Measurements from ENCODE around the gene ZDHHC12. TPM values are rescaled to one million over a fixed set of nuclear protein-coding genes. Genes with fewer than 3 reads are reported as not detected.
A peak's percentile ranks its signal among the peaks of the same experiment; 100 is the strongest.
"Not testable (repeated sequence)": the region's sequence is repeated elsewhere in the genome, so short reads cannot be mapped to it uniquely, and the experiment has no call there.

The ZDHHC12 gene
- total RNA-seq, 2 donors from 2014 or later = 50.5 to 59.6 TPM

- WGBS, 2 experiments (ENCODE audit: insufficient coverage in 1 of 2, insufficient read length in 1 of 2) = 86 to 90% methylated on average over 10 of the region's 10 CpGs
- Histone ChIP-seq H3K36me3 (ENCODE audit: control insufficient read depth, insufficient read depth, low read length) (peaks cover 16% of the 10 kb centered on the region), H3K27me3 (ENCODE audit: control insufficient read depth, insufficient read depth, low read length, poor library complexity, severe bottlenecking) (no peaks in the 10 kb centered on the region), H3K4me3 (ENCODE audit: low read length) (no peak overlapping the region), H3K9me3 (ENCODE audit: control insufficient read depth, low read length) (no peaks in the 10 kb centered on the region), H3K9ac (ENCODE audit: extremely low read depth, low read length, poor library complexity, severe bottlenecking) (no peak overlapping the region), H3K4me1 (ENCODE audit: control insufficient read depth, insufficient read depth, low read length) (no peaks in the 10 kb centered on the region), H3K27ac (ENCODE audit: low read depth, low read length) (no peak overlapping the region)
- H3K9me3 Mint-ChIP-seq = no peaks in the 10 kb centered on the region
- peak overlapping the region; percentile 78 for H3K4me3 Mint-ChIP-seq
- H3K27ac Mint-ChIP-seq = peak overlapping the region; percentile 48
- DNase-seq = peak; percentile 58
- peaks cover 11% of the 10 kb centered on the region for H3K36me3 Mint-ChIP-seq (ENCODE audit: low read depth)
- H3K4me1 Mint-ChIP-seq = peaks cover 7% of the 10 kb centered on the region
- H3K27me3 Mint-ChIP-seq (ENCODE audit: insufficient read depth) = no peaks in the 10 kb centered on the region
- TF ChIP-seq CTCF (conservative IDR thresholded peaks at IDR 0.05) = no peak
Observed at GRCh38 chr9:128701227-128701854, 22.6 kb downstream of the ZDHHC12 start.

GRCh38 chr9:128699096-128699795, 24.7 kb downstream of the ZDHHC12 start:
- H3K36me3 ChIP-seq (ENCODE audit: control insufficient read depth, insufficient read depth, low read length) = peaks cover 33% of the 10 kb centered on the region
- not testable (repeated sequence) for H3K4me1 ChIP-seq (ENCODE audit: control insufficient read depth, insufficient read depth, low read length); H3K9me3 ChIP-seq (ENCODE audit: control insufficient read depth, low read length); H3K4me3 ChIP-seq (ENCODE audit: low read length); H3K27ac Mint-ChIP-seq; H3K27me3 Mint-ChIP-seq (ENCODE audit: insufficient read depth); H3K9me3 Mint-ChIP-seq; DNase-seq; H3K9ac ChIP-seq (ENCODE audit: extremely low read depth, low read length, poor library complexity, severe bottlenecking); H3K27me3 ChIP-seq (ENCODE audit: control insufficient read depth, insufficient read depth, low read length, poor library complexity, severe bottlenecking); H3K4me3 Mint-ChIP-seq; H3K27ac ChIP-seq (ENCODE audit: low read depth, low read length); H3K4me1 Mint-ChIP-seq
- whole genome bisulfite sequencing, 2 experiments (ENCODE audit: insufficient coverage in 1 of 2, insufficient read length in 1 of 2) = 95 to 98% methylated on average over 23 to 30 of the region's 30 CpGs
- H3K36me3 Mint-ChIP-seq (ENCODE audit: low read depth) = peaks cover 32% of the 10 kb centered on the region

- no peaks in the 10 kb centered on the region for H3K9me3 Mint-ChIP-seq
- H3K9ac ChIP-seq (ENCODE audit: extremely low read depth, low read length, poor library complexity, severe bottlenecking) = no peak overlapping the region
- H3K9me3 ChIP-seq (ENCODE audit: control insufficient read depth, low read length) = no peaks in the 10 kb centered on the region
- peak; percentile 53 for DNase-seq
- H3K4me1 Mint-ChIP-seq = peaks cover 5% of the 10 kb centered on the region
- 84 to 97% methylated on average over 6 to 8 of the region's 8 CpGs for WGBS, 2 experiments (ENCODE audit: insufficient coverage in 1 of 2, insufficient read length in 1 of 2)
- no peaks in the 10 kb centered on the region for H3K27me3 Mint-ChIP-seq (ENCODE audit: insufficient read depth)
- peak overlapping the region; percentile 29 for H3K27ac ChIP-seq (ENCODE audit: low read depth, low read length)
- no peaks in the 10 kb centered on the region for H3K27me3 ChIP-seq (ENCODE audit: control insufficient read depth, insufficient read depth, low read length, poor library complexity, severe bottlenecking)
- peaks cover 54% of the 10 kb centered on the region for H3K36me3 ChIP-seq (ENCODE audit: control insufficient read depth, insufficient read depth, low read length)
- no peak overlapping the region for H3K27ac Mint-ChIP-seq
- H3K4me3 Mint-ChIP-seq = no peak overlapping the region
- TF ChIP-seq CTCF (conservative IDR thresholded peaks at IDR 0.05) = no peak
- no peak overlapping the region for H3K4me3 ChIP-seq (ENCODE audit: low read length)
- no peaks in the 10 kb centered on the region for H3K4me1 ChIP-seq (ENCODE audit: control insufficient read depth, insufficient read depth, low read length)
- peaks cover 52% of the 10 kb centered on the region for H3K36me3 Mint-ChIP-seq (ENCODE audit: low read depth)
Observed at GRCh38 chr9:128696923-128697707, 26.8 kb downstream of the ZDHHC12 start.
